Endothelial cell of umbilical vein (primary cell): ENCODE results near the gene PRKG1. TPM values are rescaled to one million over a fixed set of nuclear protein-coding genes. Genes with fewer than 3 reads are reported as not detected.

ENCODE experiments used
- BruUV-seq: library from RNA; stranded (reverse); fragments of 400-500 nt; replicated peaks from 2 replicates; lab custom pipeline; 2021; lab: Mats Ljungman, UMichigan
- CTCF ChIA-PET: fragments of 300-600, 350-600 bp; sonication (Branson Sonifier 250); formaldehyde crosslinking; loops from one replicate; lab custom pipeline; 2021; ENCODE audit warnings: antibody characterized with exemption, inconsistent platforms; lab: Charles Lee
- POLR2A ChIA-PET: fragments of 300-600, 350-600 bp; sonication (Branson Sonifier 250); formaldehyde crosslinking; loops from one replicate; lab custom pipeline; 2021; ENCODE audit warnings: antibody characterized with exemption, inconsistent platforms; lab: Charles Lee
- DNase-seq: peaks from one replicate; pipeline ENCODE4 v3.0.0-alpha.2; 2011; ENCODE audit warnings: low read depth, low spot score
- FAIRE-seq: peaks from 2 replicates; lab custom pipeline; 2011; peaks lifted over from hg19 to GRCh38; lab: Jason Lieb, UNC
- H2AFZ ChIP-seq: 2 replicates; pipeline ENCODE4 v1.6.0; 2012; ENCODE audit warnings: low read depth, low read length, control low read depth, inconsistent platforms
- H3K27ac ChIP-seq: 2 replicates; pipeline ENCODE4 v1.5.1; 2011; ENCODE audit warnings: low read depth, mild to moderate bottlenecking, control low read depth, low read length, moderate library complexity; ENCODE audit not compliant: insufficient read depth
- H3K27me3 ChIP-seq, 2 experiments: 2 replicates each; pipeline versions ENCODE4 v1.6.0 to v1.6.1; 2011; ENCODE audit warnings: low read length in 2 of 2, mixed read lengths in 1 of 2; ENCODE audit not compliant: control insufficient read depth in 2 of 2, insufficient read depth in 2 of 2
- H3K36me3 ChIP-seq, 2 experiments: 2 replicates in 1 of 2; 3 replicates in 1 of 2; pipeline ENCODE4 v1.5.1; 2011; ENCODE audit warnings: low read length in 2 of 2, mild to moderate bottlenecking in 1 of 2, moderate library complexity in 1 of 2; ENCODE audit not compliant: control insufficient read depth in 2 of 2, insufficient read depth in 2 of 2; ENCODE audit errors: extremely low read depth in 1 of 2
- H3K4me1 ChIP-seq: 3 replicates; pipeline ENCODE4 v1.5.1; 2011; ENCODE audit warnings: mild to moderate bottlenecking, low read length; ENCODE audit not compliant: control insufficient read depth, insufficient read depth; ENCODE audit errors: extremely low read depth
- H3K4me2 ChIP-seq: 2 replicates; pipeline ENCODE4 v1.6.1; 2011; ENCODE audit warnings: low read length, control low read depth, mixed read lengths; ENCODE audit not compliant: insufficient read depth
- H3K4me3 ChIP-seq, 3 experiments: fragments of 200-600 bp in 1 of 3; sonication (generic), shearing (Covaris generic) in 1 of 3; replicated peaks in 1 of 3; 2 replicates each; pipeline ENCODE4 v1.5.1; 2011 to 2016; ENCODE audit warnings: control low read depth in 3 of 3, low read length in 3 of 3, mild to moderate bottlenecking in 2 of 3, inconsistent platforms in 1 of 3, low read depth in 1 of 3, moderate library complexity in 1 of 3; ENCODE audit not compliant: insufficient read depth in 1 of 3
- H3K79me2 ChIP-seq: 2 replicates; pipeline ENCODE4 v1.6.0; 2012; ENCODE audit warnings: low read length, inconsistent platforms; ENCODE audit not compliant: control insufficient read depth, insufficient read depth
- H3K9ac ChIP-seq: replicated peaks from 2 replicates; pipeline ENCODE3; 2011; ENCODE audit warnings: low read length, control low read depth; ENCODE audit not compliant: insufficient read depth; ENCODE audit errors: extremely low read depth
- H3K9me1 ChIP-seq: replicated peaks from 3 replicates; pipeline ENCODE4 v1.6.0; 2011; ENCODE audit warnings: mild to moderate bottlenecking, low read length; ENCODE audit not compliant: control insufficient read depth, insufficient read depth; ENCODE audit errors: extremely low read depth
- H3K9me3 ChIP-seq: replicated peaks from 2 replicates; pipeline ENCODE4 v1.5.1; 2012; ENCODE audit warnings: low read length, inconsistent platforms; ENCODE audit not compliant: control insufficient read depth, insufficient read depth
- H4K20me1 ChIP-seq: replicated peaks from 2 replicates; pipeline ENCODE3; 2011; ENCODE audit warnings: mild to moderate bottlenecking, low read length; ENCODE audit not compliant: control insufficient read depth, insufficient read depth; ENCODE audit errors: extremely low read depth
- CTCF ChIP-seq, 2 donors: IDR thresholded peaks; 1 replicate in 1 of 2; 2 replicates in 1 of 2; pipeline ENCODE4 v1.5.1; 2011; ENCODE audit warnings: low read length in 2 of 2, mild to moderate bottlenecking in 2 of 2, moderate library complexity in 2 of 2, control low read depth in 1 of 2, inconsistent platforms in 1 of 2, low read depth in 1 of 2; ENCODE audit not compliant: insufficient read depth in 1 of 2; ENCODE audit errors: extremely low read depth in 1 of 2
- EZH2 ChIP-seq: IDR thresholded peaks from 2 replicates; pipeline ENCODE4 v1.6.1; 2012; ENCODE audit warnings: borderline replicate concordance, low read depth, mild to moderate bottlenecking, moderate library complexity, low read length, inconsistent platforms; ENCODE audit not compliant: severe bottlenecking
- FOS ChIP-seq: IDR thresholded peaks from 2 replicates; pipeline ENCODE4 v1.6.1; 2011; ENCODE audit warnings: mild to moderate bottlenecking, low read length, moderate library complexity, borderline replicate concordance; ENCODE audit not compliant: insufficient read depth
- GATA2 ChIP-seq: IDR thresholded peaks from 2 replicates; pipeline ENCODE4 v1.7.0; 2011; ENCODE audit warnings: low read depth, mild to moderate bottlenecking, moderate library complexity, mixed read lengths, low read length; ENCODE audit not compliant: insufficient read length, insufficient read depth
- JUN ChIP-seq: IDR thresholded peaks from 2 replicates; pipeline ENCODE4 v1.6.1; 2011; ENCODE audit warnings: borderline replicate concordance, low read depth; ENCODE audit not compliant: insufficient read length, insufficient read depth
- MAX ChIP-seq: IDR thresholded peaks from 2 replicates; pipeline ENCODE4 v1.6.1; 2011; ENCODE audit not compliant: insufficient read depth, insufficient read length
- POLR2A ChIP-seq: IDR thresholded peaks from 2 replicates; pipeline ENCODE4 v1.6.1; 2012; ENCODE audit warnings: low read depth, mild to moderate bottlenecking, control low read depth, low read length
- POLR2AphosphoS5 ChIP-seq: IDR thresholded peaks from 2 replicates; pipeline ENCODE4 v1.6.1; 2012; ENCODE audit warnings: low read depth, mild to moderate bottlenecking, control low read depth, low read length, moderate library complexity; ENCODE audit not compliant: insufficient read depth
- dilution Hi-C: fragments of 300-500 bp; cut with MboI; formaldehyde crosslinking; loops from one replicate; pipeline ENCODE4 v1.15.0; 2019; ENCODE audit warnings: low sequenced_read_pairs; ENCODE audit not compliant: extremely low pct_ligation_motif_present
- intact Hi-C: fragments of 100-400 bp; cut with micrococcal nuclease; formaldehyde crosslinking; loops from one replicate; pipeline ENCODE4 v1.10.0; 2022
- polyA plus RNA-seq, 4 experiments: library from polyadenylated mRNA; depleted of rRNA in 3 of 4; stranded (reverse) in 3 of 4; unstranded in 1 of 4; fragments of >200 nt; gene quantifications; 2 replicates each; pipeline versions ENCODE4 v1.2.1 to v1.2.3, GENCODE V29; 2011 to 2012; ENCODE audit warnings: missing spikeins in 1 of 4
- total RNA-seq: library from RNA; stranded (reverse); gene quantifications from 2 replicates; pipeline ENCODE4 v1.2.3, GENCODE V29; 2021

The PRKG1 gene
- total and polyA plus RNA-seq, 2 donors (not counting 3 experiments of a cell fraction or from before 2014, with no cell fraction given): 0.01 to 0.18 TPM

- H2AFZ ChIP-seq: no peak overlapping the region
- H3K9me1 ChIP-seq: no peaks in the 10 kb centered on the region
- no peak overlapping the region for H3K4me3 ChIP-seq
- no peak overlapping the region for H3K4me2 ChIP-seq
- dilution Hi-C loops: no loop called here
- no peaks in the 10 kb centered on the region for H3K36me3 ChIP-seq
- ChIA-PET POLR2A (no interaction called here), CTCF (interaction anchor here (0.7 to 2.0 kb wide), 4 partner anchors 12 to 697 kb away, joined by 3 to 5 read pairs (median 3); no protein-coding TSS in a partner anchor)
- intact Hi-C loops: loop anchor here (10.0 kb wide), 1 partner anchor 404 kb away; no protein-coding TSS in a partner anchor
- no peaks in the 10 kb centered on the region for H3K79me2 ChIP-seq
- no peaks in the 10 kb centered on the region for H3K4me1 ChIP-seq
- no peak for FAIRE-seq
- TF ChIP-seq POLR2AphosphoS5 (no peak), EZH2 (no peak), GATA2 (no peak), JUN (no peak), CTCF (IDR thresholded peaks at IDR 0.05; ENCODE audit: extremely low read depth in 1 of 2, insufficient read depth in 1 of 2, low read depth in 1 of 2, low read length in 2 of 2) (no peak), FOS (no peak), POLR2A (no peak), MAX (no peak)
- no peaks in the 10 kb centered on the region for H3K9me3 ChIP-seq
- H3K27me3 ChIP-seq: no peaks in the 10 kb centered on the region
- BruUV-seq: no TSS peak
- H4K20me1 ChIP-seq: no peaks in the 10 kb centered on the region
- no peak overlapping the region for H3K27ac ChIP-seq
- H3K9ac ChIP-seq: no peak overlapping the region
- no peak for DNase-seq
Measured at GRCh38 chr10:51760864-51761640, 686.8 kb downstream of the PRKG1 start.
